Measurements from ENCODE around the gene FES. TPM values are rescaled to one million over a fixed set of nuclear protein-coding genes. Genes with fewer than 3 reads are reported as not detected.
"Not testable (repeated sequence)": the region's sequence is repeated elsewhere in the genome, so short reads cannot be mapped to it uniquely, and the experiment has no call there.

FES gene
- total RNA-seq, 4 donors from 2014 or later: 7.0 to 18.3 (median 14.0) TPM

- in situ Hi-C loops (cut with MboI; ENCODE audit: low pct_ligation_motif_present in 1 of 4, low pct_unique_long_range_greater_than_20kb in 1 of 4, low sequenced_read_pairs in 3 of 4) (loop anchor here in 2 of 4 donors (25.0 kb wide), 2 partner anchors 230 to 580 kb away; no protein-coding TSS in a partner anchor), intact Hi-C loops (cut with DNase I; ENCODE audit: low total_unique reads) (no loop called here)
- no peaks in the 10 kb centered on the region for H3K4me1 ChIP-seq
- TF ChIP-seq POLR2A (IDR thresholded peaks at IDR 0.05) (no peak), EP300 (IDR thresholded peaks at IDR 0.05; ENCODE audit: low read depth) (no peak), CTCF (IDR thresholded peaks at IDR 0.05) (no peak), POLR2AphosphoS5 (IDR thresholded peaks at IDR 0.05) (no peak)
- H3K27me3 ChIP-seq: no peaks in the 10 kb centered on the region
- H3K9me3 ChIP-seq: no peaks in the 10 kb centered on the region
- no peak overlapping the region for H3K4me3 ChIP-seq
- no peak overlapping the region for H3K27ac ChIP-seq
- H3K36me3 ChIP-seq: no peaks in the 10 kb centered on the region
- WGBS, 2 donors (ENCODE audit: low coverage in 1 of 2): 98 to 100% methylated on average over 1 to 25 of the region's 29 CpGs
- no peak for DNase-seq
Observed at GRCh38 chr15:90892498-90893174, 8.3 kb downstream of the FES start.

- in situ Hi-C loops (cut with MboI; ENCODE audit: low pct_ligation_motif_present in 1 of 4, low pct_unique_long_range_greater_than_20kb in 1 of 4, low sequenced_read_pairs in 3 of 4) (loop anchor here in 2 of 4 donors (25.0 kb wide), 2 partner anchors 231 to 581 kb away; no protein-coding TSS in a partner anchor), intact Hi-C loops (cut with DNase I; ENCODE audit: low total_unique reads) (no loop called here)
- Histone ChIP-seq H3K4me1 (no peaks in the 10 kb centered on the region), H3K36me3 (no peaks in the 10 kb centered on the region), H3K4me3 (no peak overlapping the region), H3K27me3 (no peaks in the 10 kb centered on the region), H3K27ac (no peak overlapping the region), H3K9me3 (no peaks in the 10 kb centered on the region)
- TF ChIP-seq CTCF (IDR thresholded peaks at IDR 0.05): no peak
- no peak for TF ChIP-seq EP300 (IDR thresholded peaks at IDR 0.05; ENCODE audit: low read depth)
- TF ChIP-seq POLR2AphosphoS5 (IDR thresholded peaks at IDR 0.05): no peak
- TF ChIP-seq POLR2A (IDR thresholded peaks at IDR 0.05): no peak
- WGBS, 2 donors (ENCODE audit: low coverage in 1 of 2): 94% methylated on average over 23 of the region's 33 CpGs; no CpG with 5 or more reads in 1 of the 2 donors
- no peak for DNase-seq
Observed at GRCh38 chr15:90893175-90894090, 9.1 kb downstream of the FES start.

- no peaks in the 10 kb centered on the region for H3K9me3 ChIP-seq
- intact Hi-C loops (cut with DNase I; ENCODE audit: low total_unique reads) (no loop called here), in situ Hi-C loops (cut with MboI; ENCODE audit: low pct_ligation_motif_present in 1 of 4, low pct_unique_long_range_greater_than_20kb in 1 of 4, low sequenced_read_pairs in 3 of 4) (loop anchor here in 2 of 4 donors (25.0 kb wide), 2 partner anchors 233 to 583 kb away; no protein-coding TSS in a partner anchor)
- TF ChIP-seq POLR2A (IDR thresholded peaks at IDR 0.05) (no peak), EP300 (IDR thresholded peaks at IDR 0.05; ENCODE audit: low read depth) (no peak), CTCF (IDR thresholded peaks at IDR 0.05) (no peak), POLR2AphosphoS5 (IDR thresholded peaks at IDR 0.05) (no peak)
- H3K4me3 ChIP-seq: no peak overlapping the region
- DNase-seq: no peak
- no peaks in the 10 kb centered on the region for H3K27me3 ChIP-seq
- no peak overlapping the region for H3K27ac ChIP-seq
- no peaks in the 10 kb centered on the region for H3K4me1 ChIP-seq
- no peaks in the 10 kb centered on the region for H3K36me3 ChIP-seq
- 70 to 77% methylated on average over 5 to 9 of the region's 10 CpGs for WGBS, 2 donors (ENCODE audit: low coverage in 1 of 2)
Observed at GRCh38 chr15:90895571-90896117, 11.3 kb downstream of the FES start.

GRCh38 chr15:90897131-90897655, 12.9 kb downstream of the FES start:
- H3K27ac ChIP-seq; H3K27me3 ChIP-seq; H3K4me1 ChIP-seq; intact Hi-C loops (cut with DNase I; ENCODE audit: low total_unique reads); H3K9me3 ChIP-seq; H3K4me3 ChIP-seq; DNase-seq; H3K36me3 ChIP-seq: not testable (repeated sequence)
- 75 to 83% methylated on average over 6 to 14 of the region's 14 CpGs for WGBS, 2 donors (ENCODE audit: low coverage in 1 of 2)
- in situ Hi-C loops (cut with MboI; ENCODE audit: low pct_ligation_motif_present in 1 of 4, low pct_unique_long_range_greater_than_20kb in 1 of 4, low sequenced_read_pairs in 3 of 4): loop anchor here in 2 of 4 donors (25.0 kb wide), 2 partner anchors 235 to 585 kb away; no protein-coding TSS in a partner anchor

All from transverse colon (tissue), 4 donors.